Measurements from ENCODE around the gene EHMT1. TPM values are rescaled to one million over a fixed set of nuclear protein-coding genes. Genes with fewer than 3 reads are reported as not detected.

The EHMT1 gene
- total and polyA plus RNA-seq, 2 of the 8 experiments (the other 6 are each of a cell fraction or from before 2014, with no cell fraction given): 95.7 to 163 TPM

DNA sequence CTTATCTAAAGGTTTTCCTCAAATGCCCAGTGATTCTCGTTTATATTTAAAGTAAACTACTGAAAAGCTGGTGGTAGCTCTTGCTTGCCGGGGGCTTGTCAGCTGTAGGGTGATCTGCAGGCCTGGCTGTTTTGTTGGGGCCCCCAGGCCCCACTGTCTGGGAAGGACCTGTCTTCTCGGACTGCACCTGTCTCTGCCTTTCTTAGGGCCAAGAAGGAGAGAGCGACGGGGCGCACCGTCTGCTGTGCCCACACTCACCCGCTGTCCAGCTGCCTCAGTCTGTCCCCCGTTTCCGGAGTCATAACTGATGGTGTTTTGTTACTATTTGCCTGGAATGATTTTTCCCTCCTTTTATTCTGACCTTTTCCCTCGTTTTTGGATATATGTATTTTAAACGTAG is 164.7 kb downstream of the EHMT1 start:
- Histone ChIP-seq H4K8ac (ENCODE audit: extremely low read depth, insufficient read depth, low read length) (no peak overlapping the region), H3K4me1 (replicated peaks in 1 of 4; ENCODE audit: control insufficient read depth in 3 of 4, insufficient read depth in 4 of 4, low read length in 3 of 4) (peaks cover 4 to 13% (median 8%) of the 10 kb centered on the region in 4 experiments; a peak in 5 of 7 replicates), H3K4me3 (ENCODE audit: extremely low read depth in 1 of 4, insufficient read depth in 2 of 4, low read depth in 3 of 4, low read length in 4 of 4) (no peak overlapping the region), H3K9me3 (ENCODE audit: insufficient read depth in 2 of 2, low read depth in 1 of 2, low read length in 1 of 2) (no peaks in the 10 kb centered on the region), H3K23me2 (ENCODE audit: low read depth, low read length) (peaks cover 3% of the 10 kb centered on the region; the same call in 1 of the 2 replicates), H4K5ac (ENCODE audit: insufficient read length, low read depth, low read length) (no peak overlapping the region), H3K79me1 (ENCODE audit: low read depth, low read length) (peaks cover 6% of the 10 kb centered on the region; the same call in 1 of the 2 replicates), H3K4me2 (ENCODE audit: insufficient read depth in 1 of 2, low read depth in 2 of 2, low read length in 2 of 2) (no peak overlapping the region), H2AFZ (ENCODE audit: low read length) (no peak overlapping the region), H4K20me1 (replicated peaks in 1 of 2; ENCODE audit: control insufficient read depth in 1 of 2, insufficient read depth in 2 of 2, low read length in 2 of 2) (peaks cover 4 to 12% of the 10 kb centered on the region in 2 experiments), H2BK12ac (ENCODE audit: low read depth, low read length) (no peak overlapping the region), H3K36me3 (ENCODE audit: control insufficient read depth in 2 of 4, insufficient read depth in 4 of 4, low read length in 3 of 4) (peaks cover 13 to 37% (median 19%) of the 10 kb centered on the region in 4 experiments), H3K79me2 (ENCODE audit: control insufficient read depth in 1 of 2, insufficient read depth in 2 of 2, low read length in 2 of 2) (peaks cover 0 to 21% of the 10 kb centered on the region in 2 experiments; a peak in 1 of 4 replicates), H2BK20ac (ENCODE audit: low read length) (no peak overlapping the region), H3K14ac (ENCODE audit: insufficient read length) (no peak overlapping the region), H3K27ac (ENCODE audit: low read depth, low read length) (no peak overlapping the region), H3K27me3 (replicated peaks in 1 of 4; ENCODE audit: control insufficient read depth in 3 of 4, extremely low read depth in 1 of 4, insufficient read depth in 3 of 4, low read length in 3 of 4) (no peaks in the 10 kb centered on the region), H3K4ac (replicated peaks; ENCODE audit: insufficient read length, low read depth, low read length) (no peak overlapping the region), H2BK120ac (replicated peaks; ENCODE audit: low read depth, low read length) (no peak overlapping the region), H3K23ac (ENCODE audit: insufficient read length) (no peak overlapping the region), H3K9ac (replicated peaks in 1 of 4; ENCODE audit: extremely low read depth in 1 of 4, low read depth in 3 of 4, low read length in 3 of 4) (no peak overlapping the region), H2AK5ac (ENCODE audit: low read depth, low read length) (no peak overlapping the region), H3K56ac (replicated peaks; ENCODE audit: insufficient read length, low read depth, low read length) (no peak overlapping the region), H2BK15ac (ENCODE audit: low read length) (no peak overlapping the region), H2BK5ac (ENCODE audit: low read depth, low read length) (no peak overlapping the region), H4K91ac (replicated peaks; ENCODE audit: insufficient read length, low read length) (no peak overlapping the region), H3K18ac (ENCODE audit: extremely low read depth, low read length) (no peak overlapping the region)
- WGBS, 2 experiments (ENCODE audit: extremely low coverage in 1 of 2, insufficient coverage in 1 of 2, insufficient read length in 1 of 2, insufficient replicate concordance in 2 of 2, low coverage in 1 of 2, low lambda C conversion rate in 2 of 2, missing lambda C conversion rate in 1 of 2): 90% methylated on average over 12 of the region's 12 CpGs; no CpG with 5 or more reads in 1 of the 2 experiments
- POLR2A ChIA-PET (ENCODE audit: partially characterized antibody): no interaction called here
- CTCF ChIA-PET (ENCODE audit: partially characterized antibody): interaction anchor here (1.3 kb wide), 1 partner anchor 88 kb away, joined by 3 read pairs; no protein-coding TSS in a partner anchor
- no peak for DNase-seq (ENCODE audit: low read depth in 1 of 2, low spot score in 2 of 2)
- FAIRE-seq: no peak
- no peak for TF ChIP-seq GTF2F1 (IDR thresholded peaks at IDR 0.05; ENCODE audit: borderline replicate concordance, low read depth, low read length)
- no peak for TF ChIP-seq CEBPB (IDR thresholded peaks at IDR 0.05; ENCODE audit: low read depth, low read length)
- no peak for TF ChIP-seq TAF7 (optimal IDR thresholded peaks at IDR 0.05; ENCODE audit: borderline replicate concordance, low read depth, low read length)
- TF ChIP-seq CHD2 (IDR thresholded peaks at IDR 0.05; ENCODE audit: low read length): no peak
- no peak for TF ChIP-seq SRF (IDR thresholded peaks at IDR 0.05; ENCODE audit: low read depth, low read length)
- no peak for TF ChIP-seq BACH1 (IDR thresholded peaks at IDR 0.05; ENCODE audit: low read length)
- TF ChIP-seq SP4 (IDR thresholded peaks at IDR 0.05; ENCODE audit: low read length): no peak
- TF ChIP-seq, protein P1, sequence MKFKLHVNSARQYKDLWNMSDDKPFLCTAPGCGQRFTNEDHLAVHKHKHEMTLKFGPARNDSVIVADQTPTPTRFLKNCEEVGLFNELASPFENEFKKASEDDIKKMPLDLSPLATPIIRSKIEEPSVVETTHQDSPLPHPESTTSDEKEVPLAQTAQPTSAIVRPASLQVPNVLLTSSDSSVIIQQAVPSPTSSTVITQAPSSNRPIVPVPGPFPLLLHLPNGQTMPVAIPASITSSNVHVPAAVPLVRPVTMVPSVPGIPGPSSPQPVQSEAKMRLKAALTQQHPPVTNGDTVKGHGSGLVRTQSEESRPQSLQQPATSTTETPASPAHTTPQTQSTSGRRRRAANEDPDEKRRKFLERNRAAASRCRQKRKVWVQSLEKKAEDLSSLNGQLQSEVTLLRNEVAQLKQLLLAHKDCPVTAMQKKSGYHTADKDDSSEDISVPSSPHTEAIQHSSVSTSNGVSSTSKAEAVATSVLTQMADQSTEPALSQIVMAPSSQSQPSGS (IDR thresholded peaks at IDR 0.05; ENCODE audit: low read length): no peak
- TF ChIP-seq RAD21 (IDR thresholded peaks at IDR 0.05 in 1 of 2, conservative IDR thresholded peaks at IDR 0.05 in 1 of 2; ENCODE audit: low read depth in 2 of 2, low read length in 2 of 2): no peak
- TF ChIP-seq CHD1 (IDR thresholded peaks at IDR 0.05; ENCODE audit: low read depth, low read length): no peak
- no peak for TF ChIP-seq RNF2 (IDR thresholded peaks at IDR 0.05; ENCODE audit: borderline replicate concordance, low read depth, low read length, missing control alignments, poor library complexity, severe bottlenecking)
- no peak for TF ChIP-seq BCL11A (IDR thresholded peaks at IDR 0.05; ENCODE audit: low read depth in 2 of 2, low read length in 2 of 2)

All from H1 (cell line).